Adrenal gland (tissue), 5 donors: ENCODE results near the gene MFSD11.

Experiments
- CTCF ChIP-seq, 6 experiments: fragments of 450-650 bp in 4 of 6; fragments of 200-600 bp in 2 of 6; sonication (generic) in 1 of 6; IDR thresholded peaks; 1 replicate in 5 of 6; 2 replicates in 1 of 6; pipeline versions ENCODE4 v1.5.1 to v1.8.0; 2016 to 2021; ENCODE audit warnings: antibody characterized with exemption in 6 of 6, mild to moderate bottlenecking in 2 of 6, moderate library complexity in 1 of 6
- POLR2A ChIP-seq, 2 donors: fragments of 450-650 bp; IDR thresholded peaks; one replicate each; pipeline ENCODE4 v1.6.1; 2017; ENCODE audit warnings: antibody characterized with exemption in 2 of 2, mild to moderate bottlenecking in 2 of 2, moderate library complexity in 1 of 2
- donor health status: DM: no; HTN: no; CAD: no.

- TF ChIP-seq CTCF (IDR thresholded peaks at IDR 0.05) = no peak
- no peak for TF ChIP-seq POLR2A (IDR thresholded peaks at IDR 0.05)
These were observed 37.2 kb downstream of the MFSD11 start for GRCh38 chr17:76775021-76775600.
